Trophoblast cell (in vitro differentiated cells and primary cell): ENCODE measurements around the gene PTPN7.

Experiments used
- DNase-seq, 2 donors: peaks; one replicate each; pipeline ENCODE4 v3.0.0-alpha.2; 2016
- H2AFZ ChIP-seq: 2 replicates; pipeline ENCODE4 v1.6.1; 2013; ENCODE audit warnings: low read length, moderate library complexity, mild to moderate bottlenecking; ENCODE audit not compliant: insufficient read depth, poor library complexity
- H2AK5ac ChIP-seq: 2 replicates; pipeline ENCODE4 v1.6.1; 2013; ENCODE audit warnings: mild to moderate bottlenecking, low read length
- H2BK120ac ChIP-seq: 2 replicates; pipeline ENCODE4 v1.6.1; 2013; ENCODE audit warnings: low read length, mild to moderate bottlenecking, moderate library complexity; ENCODE audit not compliant: insufficient read depth, poor library complexity
- H2BK12ac ChIP-seq: 2 replicates; pipeline ENCODE4 v1.6.1; 2013; ENCODE audit warnings: mild to moderate bottlenecking, low read length, moderate library complexity
- H2BK5ac ChIP-seq: 2 replicates; pipeline ENCODE4 v1.6.1; 2013; ENCODE audit warnings: low read length, low read depth, moderate library complexity, mild to moderate bottlenecking; ENCODE audit not compliant: poor library complexity
- H3K14ac ChIP-seq: 2 replicates; pipeline ENCODE4 v1.6.1; 2013; ENCODE audit warnings: mild to moderate bottlenecking, low read length
- H3K18ac ChIP-seq: 2 replicates; pipeline ENCODE4 v1.6.1; 2013; ENCODE audit warnings: mild to moderate bottlenecking, low read length
- H3K23ac ChIP-seq: 2 replicates; pipeline ENCODE4 v1.6.1; 2013; ENCODE audit warnings: low read length
- H3K27ac ChIP-seq: 2 replicates; pipeline ENCODE4 v1.5.1; 2013; ENCODE audit warnings: low read depth, mild to moderate bottlenecking, inconsistent platforms, low read length, moderate library complexity
- H3K27me3 ChIP-seq: 2 replicates; pipeline ENCODE4 v1.6.1; 2013; ENCODE audit warnings: inconsistent platforms, mild to moderate bottlenecking, low read length, moderate library complexity; ENCODE audit not compliant: insufficient read depth
- H3K36me3 ChIP-seq, 2 experiments: 1 replicate in 1 of 2; 2 replicates in 1 of 2; pipeline ENCODE4 v1.6.1; 2013; ENCODE audit warnings: low read length in 2 of 2, mild to moderate bottlenecking in 2 of 2, moderate library complexity in 1 of 2; ENCODE audit not compliant: insufficient read depth in 2 of 2, control insufficient read depth in 1 of 2
- H3K4ac ChIP-seq: 2 replicates; pipeline ENCODE4 v1.6.1; 2013; ENCODE audit warnings: low read depth, mild to moderate bottlenecking, low read length, moderate library complexity
- H3K4me1 ChIP-seq, 2 experiments: 1 replicate in 1 of 2; 2 replicates in 1 of 2; pipeline ENCODE4 v1.6.1; 2013; ENCODE audit warnings: low read length in 2 of 2, mild to moderate bottlenecking in 2 of 2, moderate library complexity in 1 of 2; ENCODE audit not compliant: insufficient read depth in 2 of 2, control insufficient read depth in 1 of 2
- H3K4me2 ChIP-seq: 2 replicates; pipeline ENCODE4 v1.6.1; 2013; ENCODE audit warnings: inconsistent platforms, mild to moderate bottlenecking, low read length, moderate library complexity
- H3K4me3 ChIP-seq: 2 replicates; pipeline ENCODE4 v1.5.1; 2013; ENCODE audit warnings: mild to moderate bottlenecking, low read depth, low read length, inconsistent platforms
- H3K79me1 ChIP-seq: one replicate; pipeline ENCODE4 v1.6.1; 2013; ENCODE audit warnings: low read length
- H3K79me2 ChIP-seq: 2 replicates; pipeline ENCODE4 v1.6.1; 2013; ENCODE audit warnings: low read length, mild to moderate bottlenecking; ENCODE audit not compliant: control insufficient read depth, insufficient read depth, poor library complexity
- H3K9ac ChIP-seq: 2 replicates; pipeline ENCODE4 v1.6.1; 2013; ENCODE audit warnings: mild to moderate bottlenecking, low read length
- H3K9me3 ChIP-seq: 2 replicates; pipeline ENCODE4 v1.6.1; 2013; ENCODE audit warnings: low read depth, mild to moderate bottlenecking, control low read depth, inconsistent platforms, low read length; ENCODE audit not compliant: insufficient read depth
- H4K12ac ChIP-seq: 2 replicates; pipeline ENCODE4 v1.6.1; 2013; ENCODE audit warnings: low read depth, mild to moderate bottlenecking, low read length, moderate library complexity
- H4K8ac ChIP-seq: 2 replicates; pipeline ENCODE4 v1.6.1; 2013; ENCODE audit warnings: low read depth, mild to moderate bottlenecking, low read length, moderate library complexity
- H4K91ac ChIP-seq: one replicate; pipeline ENCODE4 v1.6.1; 2013; ENCODE audit warnings: low read depth, mild to moderate bottlenecking, low read length, moderate library complexity
- WGBS: extraction: QIAGEN DNeasy Blood & Tissue Kit; methylation state at CpG from one replicate; pipeline ENCODE4 v1.1.7; 2013; ENCODE audit warnings: missing lambda C conversion rate; ENCODE audit not compliant: insufficient read length, insufficient coverage; ENCODE audit errors: extremely low coverage; 5-methylcytosine and 5-hydroxymethylcytosine counted together

The PTPN7 gene

DNA sequence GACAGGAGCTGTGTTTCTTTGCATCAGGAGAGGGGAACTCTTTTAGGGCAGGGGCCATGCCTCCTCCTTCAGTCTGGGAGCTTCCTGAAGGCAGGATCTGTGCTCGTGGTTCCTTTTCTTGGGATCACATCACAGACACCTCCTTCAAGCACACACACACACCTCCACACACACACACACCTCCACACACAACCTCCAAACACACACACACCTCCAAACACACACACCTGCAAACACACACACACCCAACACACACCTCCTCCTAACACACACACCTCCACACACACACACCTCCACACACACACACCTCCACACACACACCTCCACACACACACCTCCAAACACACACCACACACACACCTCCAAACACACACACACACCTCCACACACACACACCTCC, 43.7 kb upstream of the PTPN7 start:
- Histone ChIP-seq H3K79me1 (no peaks in the 10 kb centered on the region), H2BK120ac (no peak overlapping the region), H3K27ac (no peak overlapping the region), H3K4me3 (no peak overlapping the region), H3K27me3 (no peaks in the 10 kb centered on the region), H3K79me2 (no peaks in the 10 kb centered on the region), H3K36me3 (no peaks in the 10 kb centered on the region), H3K14ac (no peak overlapping the region), H3K9ac (no peak overlapping the region), H2BK5ac (no peak overlapping the region), H3K18ac (no peak overlapping the region), H2AFZ (no peak overlapping the region), H3K4me1 (no peaks in the 10 kb centered on the region), H4K8ac (no peak overlapping the region), H3K23ac (no peak overlapping the region), H2AK5ac (no peak overlapping the region), H2BK12ac (no peak overlapping the region), H3K4ac (no peak overlapping the region), H4K91ac (no peak overlapping the region), H4K12ac (no peak overlapping the region), H3K9me3 (peaks cover 5% of the 10 kb centered on the region), H3K4me2 (no peak overlapping the region)
- no peak for DNase-seq
- WGBS = no CpG with 5 or more reads among the region's 1 CpG

DNA sequence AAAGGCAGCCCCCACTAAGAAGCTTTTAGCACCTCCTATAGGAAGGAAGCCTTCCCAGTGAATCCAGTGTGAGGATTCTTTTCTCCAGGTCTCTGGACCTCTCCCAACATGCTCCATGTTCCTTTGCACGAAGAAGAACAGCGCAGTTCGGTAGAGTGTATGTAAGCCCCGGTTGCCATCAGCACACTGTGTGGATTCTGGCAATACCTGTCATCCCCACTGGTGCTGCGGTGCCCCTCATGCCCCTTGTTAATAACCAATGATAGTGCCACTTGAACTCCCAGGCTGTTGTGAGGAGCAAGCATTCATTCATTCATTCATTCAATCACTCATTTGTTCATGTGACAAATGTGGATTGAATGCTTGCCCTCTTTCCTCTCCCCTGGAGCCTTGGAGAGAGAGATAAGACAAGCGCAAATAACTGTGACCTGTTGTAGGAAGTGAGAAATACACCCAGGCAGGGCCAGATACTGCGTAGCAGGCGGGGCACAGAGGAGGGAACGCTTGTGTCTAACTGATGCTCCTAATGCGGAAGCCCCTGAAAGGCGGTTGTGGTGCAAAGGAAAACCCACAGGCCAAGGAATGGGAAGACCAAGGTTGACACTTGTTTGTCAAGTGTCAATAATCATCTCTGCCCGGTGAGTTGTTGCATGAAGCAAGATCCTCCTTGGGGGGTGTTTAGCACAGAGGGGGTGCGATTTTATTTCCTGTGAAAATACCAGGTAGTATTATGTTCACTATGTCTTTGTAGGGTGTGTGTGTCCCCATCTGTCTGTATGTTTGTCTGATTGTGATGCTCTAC, 43.0 kb upstream of the PTPN7 start:
- H2AK5ac ChIP-seq = no peak overlapping the region
- no peaks in the 10 kb centered on the region for H3K79me2 ChIP-seq
- no peak overlapping the region for H2AFZ ChIP-seq
- no peak overlapping the region for H3K18ac ChIP-seq
- H3K14ac ChIP-seq = no peak overlapping the region
- no peak overlapping the region for H4K8ac ChIP-seq
- H2BK12ac ChIP-seq = no peak overlapping the region
- peaks cover 5% of the 10 kb centered on the region for H3K9me3 ChIP-seq
- no peaks in the 10 kb centered on the region for H3K4me1 ChIP-seq
- no CpG with 5 or more reads among the region's 13 CpGs for WGBS
- no peak overlapping the region for H3K9ac ChIP-seq
- DNase-seq = no peak
- H3K27ac ChIP-seq = no peak overlapping the region
- H3K4me2 ChIP-seq = no peak overlapping the region
- no peak overlapping the region for H2BK120ac ChIP-seq
- H4K12ac ChIP-seq = no peak overlapping the region
- no peaks in the 10 kb centered on the region for H3K79me1 ChIP-seq
- H2BK5ac ChIP-seq = no peak overlapping the region
- no peak overlapping the region for H3K4ac ChIP-seq
- H3K23ac ChIP-seq = no peak overlapping the region
- H3K4me3 ChIP-seq = no peak overlapping the region
- H3K36me3 ChIP-seq = no peaks in the 10 kb centered on the region
- no peak overlapping the region for H4K91ac ChIP-seq
- H3K27me3 ChIP-seq = no peaks in the 10 kb centered on the region

DNA sequence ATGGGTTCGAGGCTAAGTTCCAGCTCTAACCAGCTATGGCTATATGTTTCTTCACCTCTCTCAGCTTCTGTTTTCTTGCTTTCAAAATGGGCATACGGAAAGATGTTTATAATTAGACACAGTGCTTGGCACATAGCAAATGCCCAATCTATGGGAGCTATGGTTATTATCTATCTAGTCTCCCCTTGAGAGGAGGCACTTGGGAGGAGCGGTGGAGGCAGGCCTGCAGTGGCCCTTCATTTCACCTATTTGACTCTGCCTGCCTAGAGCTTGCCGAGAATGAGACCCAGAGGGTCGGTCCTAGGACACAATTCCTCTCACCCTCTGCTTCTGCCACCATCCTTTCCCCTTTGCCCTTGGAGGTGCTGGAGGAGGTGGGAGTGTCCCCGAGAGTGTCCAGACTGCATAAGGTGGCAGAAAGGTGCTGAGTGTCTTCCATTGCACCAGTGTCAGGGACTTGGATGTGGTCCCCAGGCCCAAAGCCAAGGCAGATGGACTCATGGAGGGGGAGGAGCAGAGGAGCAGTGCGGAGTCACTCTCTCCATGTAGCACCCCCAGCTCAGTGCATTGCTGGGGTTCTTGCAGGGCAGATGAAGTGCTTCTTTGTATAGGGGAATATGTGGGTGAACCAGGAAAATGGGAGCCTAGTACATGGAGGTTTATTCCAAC, 42.2 kb upstream of the PTPN7 start:
- no peaks in the 10 kb centered on the region for H3K36me3 ChIP-seq
- no peak overlapping the region for H2BK5ac ChIP-seq
- H2AFZ ChIP-seq = no peak overlapping the region
- no peak overlapping the region for H2BK120ac ChIP-seq
- no peak overlapping the region for H3K27ac ChIP-seq
- no peak overlapping the region for H3K14ac ChIP-seq
- H3K9ac ChIP-seq = no peak overlapping the region
- no CpG with 5 or more reads among the region's 7 CpGs for WGBS
- H4K12ac ChIP-seq = no peak overlapping the region
- H3K18ac ChIP-seq = no peak overlapping the region
- H4K91ac ChIP-seq = no peak overlapping the region
- H3K4me3 ChIP-seq = no peak overlapping the region
- H4K8ac ChIP-seq = no peak overlapping the region
- no peaks in the 10 kb centered on the region for H3K27me3 ChIP-seq
- no peaks in the 10 kb centered on the region for H3K79me1 ChIP-seq
- no peaks in the 10 kb centered on the region for H3K4me1 ChIP-seq
- H3K23ac ChIP-seq = no peak overlapping the region
- peaks cover 5% of the 10 kb centered on the region for H3K9me3 ChIP-seq
- H3K4me2 ChIP-seq = no peak overlapping the region
- no peak overlapping the region for H2BK12ac ChIP-seq
- no peak overlapping the region for H2AK5ac ChIP-seq
- no peaks in the 10 kb centered on the region for H3K79me2 ChIP-seq
- H3K4ac ChIP-seq = no peak overlapping the region
- no peak for DNase-seq

DNA sequence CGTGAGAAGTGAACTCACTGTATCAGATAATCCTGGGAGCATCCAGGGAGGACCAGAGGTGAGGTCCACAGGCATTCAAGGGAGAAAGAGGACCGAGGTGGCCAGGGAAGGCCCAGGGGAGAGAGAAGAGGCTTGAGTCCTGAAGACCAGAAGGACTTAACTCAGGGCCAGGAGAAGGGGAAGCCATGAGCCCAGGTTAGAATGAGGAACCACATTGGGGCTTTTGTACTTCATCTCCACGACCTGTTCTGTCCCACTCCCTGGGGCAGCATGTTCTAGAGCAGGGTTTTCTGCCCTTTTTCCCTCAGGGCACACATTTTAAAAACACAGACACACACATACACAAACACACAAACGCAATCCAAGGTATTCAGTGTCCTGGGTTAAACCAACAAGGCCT, 41.6 kb upstream of the PTPN7 start:
- H3K4ac ChIP-seq = no peak overlapping the region
- no peak overlapping the region for H3K18ac ChIP-seq
- H3K14ac ChIP-seq = no peak overlapping the region
- no peaks in the 10 kb centered on the region for H3K27me3 ChIP-seq
- H3K79me1 ChIP-seq = no peaks in the 10 kb centered on the region
- no peak overlapping the region for H2BK120ac ChIP-seq
- H3K23ac ChIP-seq = no peak overlapping the region
- H3K27ac ChIP-seq = no peak overlapping the region
- peaks cover 2% of the 10 kb centered on the region for H3K9me3 ChIP-seq
- no peak overlapping the region for H2BK12ac ChIP-seq
- H2AK5ac ChIP-seq = no peak overlapping the region
- H3K36me3 ChIP-seq = no peaks in the 10 kb centered on the region
- H4K8ac ChIP-seq = no peak overlapping the region
- H2BK5ac ChIP-seq = no peak overlapping the region
- no peak for DNase-seq
- H3K4me1 ChIP-seq = no peaks in the 10 kb centered on the region
- H4K91ac ChIP-seq = no peak overlapping the region
- no peaks in the 10 kb centered on the region for H3K79me2 ChIP-seq
- H3K9ac ChIP-seq = no peak overlapping the region
- no peak overlapping the region for H3K4me2 ChIP-seq
- whole genome bisulfite sequencing = no CpG with 5 or more reads among the region's 4 CpGs
- H2AFZ ChIP-seq = no peak overlapping the region
- no peak overlapping the region for H4K12ac ChIP-seq
- no peak overlapping the region for H3K4me3 ChIP-seq
